Activated B cell treated with CpG ODN at 0.5 μM for 24 hours (primary cell): ENCODE data around the gene THOC3. TPM values are rescaled to one million over a fixed set of nuclear protein-coding genes. Genes with fewer than 3 reads are reported as not detected.
"Not testable (repeated sequence)": the region's sequence is repeated elsewhere in the genome, so short reads cannot be mapped to it uniquely, and the experiment has no call there.

Experiments used
- ATAC-seq: fragments of 200-7000 bp; cut with Tn5 transposase; one replicate; pipeline ENCODE4 v1.10.0; 2021; ENCODE audit warnings: low read depth, mild to moderate bottlenecking, moderate library complexity
- CTCF ChIA-PET: fragments of 350-600 bp; sonication (Branson Sonifier 250); formaldehyde crosslinking; loops from one replicate; lab custom pipeline; 2021; ENCODE audit warnings: antibody characterized with exemption; lab: Charles Lee
- POLR2A ChIA-PET: fragments of 350-600 bp; sonication (Branson Sonifier 250); formaldehyde crosslinking; loops from one replicate; lab custom pipeline; 2021; ENCODE audit warnings: antibody characterized with exemption; lab: Charles Lee
- DNase-seq: peaks from one replicate; pipeline ENCODE4 v3.0.0; 2022
- H3K27ac Mint-ChIP-seq: one replicate; pipeline ENCODE4 v1.8.0; 2020; ENCODE audit warnings: mixed read lengths
- H3K27me3 Mint-ChIP-seq: one replicate; pipeline ENCODE4 v1.8.0; 2021; ENCODE audit warnings: mixed read lengths
- H3K36me3 Mint-ChIP-seq: one replicate; pipeline ENCODE4 v1.8.0; 2021; ENCODE audit warnings: low read depth, mixed read lengths
- H3K4me1 Mint-ChIP-seq: one replicate; pipeline ENCODE4 v1.8.0; 2021; ENCODE audit warnings: mixed read lengths
- H3K4me3 Mint-ChIP-seq: one replicate; pipeline ENCODE4 v1.8.0; 2020; ENCODE audit warnings: mild to moderate bottlenecking, mixed read lengths
- H3K9me3 Mint-ChIP-seq: one replicate; pipeline ENCODE4 v1.8.0; 2020; ENCODE audit warnings: mixed read lengths
- CTCF ChIP-seq: fragments of 200-600 bp; IDR thresholded peaks from one replicate; pipeline ENCODE4 v1.8.0; 2022; ENCODE audit warnings: antibody characterized with exemption, mild to moderate bottlenecking
- intact Hi-C: fragments of 100-400 bp; cut with micrococcal nuclease; formaldehyde crosslinking; loops from one replicate; pipeline ENCODE4 v1.15.1; 2024
- total RNA-seq: library from RNA; stranded (reverse); gene quantifications from 2 replicates; pipeline ENCODE4 v1.2.3, GENCODE V29; 2022

The THOC3 gene
- total RNA-seq, 1 donor from 2014 or later: 27.0 TPM

DNA sequence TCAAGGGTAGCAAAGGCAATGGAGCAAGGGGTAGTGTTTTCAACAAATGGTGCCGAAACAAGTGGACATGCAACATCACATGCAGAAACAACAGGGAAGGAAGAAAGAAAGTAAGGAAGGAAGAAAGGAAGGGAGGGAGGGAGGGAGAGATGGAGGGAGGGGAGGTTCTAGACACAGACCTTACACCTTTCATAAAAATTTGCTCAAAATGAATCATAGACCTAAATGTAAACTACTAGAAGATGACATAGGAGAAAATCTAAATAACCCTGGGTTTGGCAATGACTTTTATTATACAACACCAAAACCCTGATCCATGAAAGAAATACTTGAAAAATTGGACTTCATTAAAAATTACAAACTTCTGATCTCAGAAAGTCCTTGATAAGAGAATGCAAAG lies 39.4 kb downstream of the THOC3 start:
- H3K36me3 Mint-ChIP-seq, CTCF ChIA-PET, H3K27me3 Mint-ChIP-seq, ATAC-seq, H3K4me3 Mint-ChIP-seq, H3K9me3 Mint-ChIP-seq, intact Hi-C loops, H3K27ac Mint-ChIP-seq, DNase-seq, POLR2A ChIA-PET, H3K4me1 Mint-ChIP-seq: not testable (repeated sequence)

- H3K9me3 Mint-ChIP-seq, H3K27ac Mint-ChIP-seq, H3K27me3 Mint-ChIP-seq, H3K4me1 Mint-ChIP-seq, CTCF ChIA-PET, POLR2A ChIA-PET, ATAC-seq, DNase-seq, H3K4me3 Mint-ChIP-seq, intact Hi-C loops: not testable (repeated sequence)
- H3K36me3 Mint-ChIP-seq: peaks cover 18% of the 10 kb centered on the region
Observed at GRCh38 chr5:175925106-175925505, 43.0 kb downstream of the THOC3 start.

DNA sequence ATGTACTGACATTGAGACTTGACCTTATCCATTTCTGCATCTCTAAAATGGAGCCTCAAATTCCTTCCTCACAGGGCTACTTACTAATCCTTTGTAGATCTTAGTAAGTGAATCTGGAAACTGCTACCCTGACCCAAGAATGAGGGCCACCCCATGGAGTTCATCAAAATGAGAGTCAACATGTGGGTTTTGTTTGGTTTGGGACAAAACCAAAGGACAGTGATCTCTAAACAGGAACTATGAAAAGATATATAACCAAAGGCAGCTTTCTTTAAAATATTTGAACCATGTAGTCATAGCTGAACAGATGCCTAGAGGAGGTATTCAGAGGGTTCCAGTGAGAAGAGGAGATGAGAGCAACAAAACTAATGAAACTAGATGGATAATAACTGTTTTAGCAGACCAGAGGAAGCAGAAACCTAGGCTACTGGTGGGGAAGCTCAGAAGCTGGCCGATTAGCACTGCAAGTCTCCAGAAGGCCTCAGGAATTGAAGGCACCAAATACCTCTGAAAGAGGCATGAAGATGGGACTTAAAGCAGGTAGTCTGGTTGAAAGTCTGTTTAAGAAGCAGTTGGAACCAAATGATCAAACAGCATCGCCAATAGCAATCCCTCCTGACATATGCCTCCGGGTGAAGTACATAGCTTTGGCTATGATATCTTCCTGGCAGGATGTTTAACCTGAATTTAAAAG lies 45.8 kb downstream of the THOC3 start:
- Mint-ChIP-seq H3K9me3 (no peaks in the 10 kb centered on the region), H3K4me3 (no peak overlapping the region), H3K27me3 (no peaks in the 10 kb centered on the region), H3K36me3 (peaks cover 23% of the 10 kb centered on the region), H3K4me1 (no peaks in the 10 kb centered on the region), H3K27ac (no peak overlapping the region)
- ChIA-PET POLR2A (no interaction called here), CTCF (no interaction called here)
- DNase-seq (no peak), ATAC-seq (no peak)
- TF ChIP-seq CTCF: no peak
- intact Hi-C loops: no loop called here

DNA sequence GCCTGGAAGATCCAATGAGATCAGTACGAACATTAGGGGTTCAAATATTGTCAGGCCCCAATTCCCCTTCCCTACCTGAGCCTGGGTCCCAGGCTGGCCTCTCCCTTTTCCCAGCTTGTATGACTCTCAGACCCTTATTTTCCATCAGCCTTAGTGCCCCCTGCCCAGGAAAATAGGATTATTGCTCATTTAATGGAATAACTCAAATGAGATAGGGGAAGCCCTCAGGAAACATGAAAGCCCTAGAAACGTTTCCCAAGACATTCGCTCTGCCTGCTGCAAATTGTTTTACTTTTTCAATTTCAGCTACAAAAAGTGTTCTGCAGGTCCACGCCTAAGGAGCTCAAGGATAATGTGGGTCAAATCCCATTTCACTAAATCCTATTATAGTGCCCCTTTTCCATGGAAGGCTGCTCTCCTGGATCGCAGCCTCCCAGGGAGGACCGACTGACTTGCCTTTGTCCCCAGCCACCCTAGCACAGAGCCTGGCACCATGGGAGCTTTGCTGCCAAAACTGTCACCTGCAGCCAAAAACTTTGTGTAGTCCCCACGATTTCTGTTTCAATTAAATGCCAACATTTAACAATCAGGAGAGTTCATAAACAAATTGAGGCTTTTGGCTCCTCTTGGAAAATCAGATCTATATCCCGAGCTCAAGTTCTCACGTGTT lies 46.9 kb downstream of the THOC3 start:
- CTCF ChIA-PET: no interaction called here

GRCh38 chr5:175920231-175920811 lies 47.8 kb downstream of the THOC3 start:
- peaks cover 1% of the 10 kb centered on the region for H3K4me1 Mint-ChIP-seq
- no peak overlapping the region for H3K4me3 Mint-ChIP-seq
- ChIA-PET POLR2A (no interaction called here), CTCF (no interaction called here)
- H3K27ac Mint-ChIP-seq: no peak overlapping the region
- H3K9me3 Mint-ChIP-seq: no peaks in the 10 kb centered on the region
- peaks cover 30% of the 10 kb centered on the region for H3K36me3 Mint-ChIP-seq
- intact Hi-C loops: no loop called here
- no peaks in the 10 kb centered on the region for H3K27me3 Mint-ChIP-seq
- DNase-seq (no peak), ATAC-seq (no peak)
- no peak for TF ChIP-seq CTCF

More for the DNA sequence above, 46.9 kb downstream of the THOC3 start:
- no peak for DNase-seq
- POLR2A ChIA-PET: no interaction called here
- intact Hi-C loops: no loop called here
- Mint-ChIP-seq H3K27ac (no peak overlapping the region), H3K36me3 (peaks cover 29% of the 10 kb centered on the region), H3K9me3 (no peaks in the 10 kb centered on the region), H3K4me1 (no peaks in the 10 kb centered on the region), H3K4me3 (no peak overlapping the region), H3K27me3 (no peaks in the 10 kb centered on the region)
- no peak for ATAC-seq
- TF ChIP-seq CTCF: no peak

- H3K27ac Mint-ChIP-seq, H3K27me3 Mint-ChIP-seq, intact Hi-C loops, H3K4me1 Mint-ChIP-seq, H3K4me3 Mint-ChIP-seq, DNase-seq, ATAC-seq, CTCF ChIA-PET, H3K9me3 Mint-ChIP-seq: not testable (repeated sequence)
- peaks cover 20% of the 10 kb centered on the region for H3K36me3 Mint-ChIP-seq
- POLR2A ChIA-PET: interaction anchor here (0.6 kb wide), 1 partner anchor 1210 kb away, joined by 4 read pairs; no protein-coding TSS in a partner anchor
Observed at GRCh38 chr5:175915066-175916037, 52.8 kb downstream of the THOC3 start.

DNA sequence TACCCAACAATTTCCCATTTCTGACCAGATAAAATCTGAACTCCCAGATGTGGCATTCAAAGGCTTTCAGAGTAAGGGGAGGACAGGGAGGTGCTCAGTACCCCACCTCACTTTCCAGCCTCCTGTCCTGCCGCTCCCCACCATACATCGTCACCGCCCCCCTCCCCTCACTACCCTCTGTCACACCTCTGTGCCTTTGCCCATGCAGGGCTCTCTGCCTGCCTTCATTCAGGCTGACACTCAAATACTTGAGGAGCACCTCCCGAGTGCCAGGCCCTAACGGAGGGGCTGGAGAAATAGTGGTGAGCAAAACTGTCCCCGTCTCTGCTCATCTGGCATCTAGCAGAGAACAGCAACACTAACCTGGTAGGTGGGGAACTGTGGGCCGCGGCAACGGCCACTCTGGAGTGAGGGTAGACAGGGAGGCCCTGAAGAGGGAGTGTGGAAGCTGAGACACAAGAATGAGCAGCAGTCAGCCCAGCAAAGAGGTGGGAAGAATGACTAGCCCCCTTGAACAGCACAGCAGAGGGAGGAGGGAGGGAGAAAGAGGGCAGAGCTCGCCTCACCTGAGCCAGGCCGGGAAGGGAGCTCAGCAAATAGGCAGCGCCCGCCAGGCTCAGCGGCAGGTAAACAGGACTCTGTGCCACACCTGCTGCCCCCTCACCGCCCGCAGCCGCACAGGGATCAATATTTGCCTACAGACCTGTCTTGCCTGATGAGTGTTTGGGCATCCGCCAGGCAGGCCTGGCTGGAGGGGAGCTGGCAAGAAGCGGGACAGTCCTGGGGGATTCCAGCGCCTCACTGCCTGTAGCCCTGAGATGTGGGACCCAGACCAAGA lies 54.1 kb downstream of the THOC3 start:
- H3K27me3 Mint-ChIP-seq, POLR2A ChIA-PET, H3K4me1 Mint-ChIP-seq, H3K9me3 Mint-ChIP-seq, H3K27ac Mint-ChIP-seq, CTCF ChIA-PET, ATAC-seq, DNase-seq, H3K4me3 Mint-ChIP-seq, intact Hi-C loops: not testable (repeated sequence)
- peaks cover 11% of the 10 kb centered on the region for H3K36me3 Mint-ChIP-seq

- H3K4me1 Mint-ChIP-seq, H3K27me3 Mint-ChIP-seq, ATAC-seq, POLR2A ChIA-PET, CTCF ChIA-PET, H3K27ac Mint-ChIP-seq, H3K9me3 Mint-ChIP-seq, H3K4me3 Mint-ChIP-seq, H3K36me3 Mint-ChIP-seq, intact Hi-C loops, DNase-seq: not testable (repeated sequence)
Observed at GRCh38 chr5:175910072-175910471, 58.0 kb downstream of the THOC3 start.
